Inferior parietal cortex (tissue), 1 donor: ENCODE data around the gene MTARC2.

ENCODE experiments used
- DNase-seq: peaks from one replicate; pipeline ENCODE4 v3.0.0-alpha.2; 2016; ENCODE audit errors: extremely low spot score

The MTARC2 gene

GRCh38 chr1:220827445-220828178, 79.5 kb downstream of the MTARC2 start:
- no peak for DNase-seq

GRCh38 chr1:220828179-220828490, 80.0 kb downstream of the MTARC2 start:
- no peak for DNase-seq

GRCh38 chr1:220828950-220829586, 80.9 kb downstream of the MTARC2 start:
- DNase-seq: no peak

- DNase-seq: no peak
These were observed 85.3 kb downstream of the MTARC2 start for GRCh38 chr1:220833436-220833835.
